Measurements from ENCODE around the gene GLIS2. TPM values are rescaled to one million over a fixed set of nuclear protein-coding genes. Genes with fewer than 3 reads are reported as not detected.

GLIS2 gene
- total RNA-seq, 1 experiment from 2014 or later, result 18.2 TPM

DNA sequence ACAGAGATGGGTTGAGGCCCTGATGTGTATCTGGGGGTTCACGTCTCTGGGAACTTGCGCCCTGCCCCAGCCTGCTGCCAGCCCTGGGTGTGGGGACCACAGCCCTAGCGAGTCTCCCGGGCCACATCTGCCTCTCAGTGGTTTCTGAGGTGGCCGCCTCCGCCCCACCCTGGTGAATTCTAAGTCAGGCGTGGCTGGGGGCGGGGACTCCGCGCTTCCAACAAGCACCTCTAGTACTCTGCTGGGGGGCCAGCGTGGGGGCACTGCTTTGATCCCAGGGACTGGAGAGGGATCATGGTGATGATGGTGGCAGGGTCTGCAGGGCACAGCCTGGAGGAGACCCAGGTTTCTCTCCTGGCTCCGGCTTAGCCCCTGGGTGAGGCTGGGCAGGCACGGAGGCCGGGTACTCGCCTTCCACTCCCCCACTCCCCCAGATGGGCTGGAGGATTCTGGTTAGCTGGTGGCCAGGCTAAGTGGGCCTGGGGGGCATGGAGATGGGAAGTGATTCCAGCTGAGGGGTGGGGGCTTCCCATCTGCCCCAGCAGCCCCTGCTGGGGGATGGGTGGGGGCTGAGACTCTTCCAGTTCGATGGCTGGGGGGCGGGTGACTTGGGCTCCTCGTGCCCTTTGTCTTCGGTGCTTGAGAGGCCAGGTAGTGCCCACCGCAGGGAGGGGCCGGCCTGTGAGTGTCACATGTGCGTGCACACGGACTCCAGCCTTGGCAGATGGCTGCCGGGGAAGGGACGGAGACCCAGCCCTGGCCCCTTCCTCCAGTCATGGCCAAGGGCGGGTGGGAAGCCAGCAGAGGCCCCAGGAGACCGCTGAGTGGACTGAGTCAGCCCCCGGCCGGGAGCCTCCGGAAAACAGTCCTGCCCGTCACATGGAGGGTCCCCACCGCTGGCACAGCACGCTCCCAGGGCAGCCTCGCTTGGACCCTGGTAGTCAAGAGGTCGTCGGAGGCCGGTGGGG, 3.9 kb downstream of the GLIS2 start:
- Histone ChIP-seq H3K27ac (ENCODE audit: low read depth, low read length) (no peak overlapping the region), H3K9ac (ENCODE audit: low read length) (0 out of 2 replicates have a peak overlapping the region, but pooled peaks have one; percentile 2), H3K9me2 (ENCODE audit: insufficient read depth) (no peaks in the 10 kb centered on the region), H3K4me1 (ENCODE audit: control insufficient read depth in 1 of 2, insufficient read depth in 2 of 2, low read length in 2 of 2) (peaks cover 28 to 61% of the 10 kb centered on the region in 2 experiments), H3K9me3 (ENCODE audit: control insufficient read depth in 1 of 2, insufficient read depth in 1 of 2, low read depth in 1 of 2, low read length in 2 of 2) (no peaks in the 10 kb centered on the region), H3K27me3 (ENCODE audit: insufficient read depth, low read length) (no peaks in the 10 kb centered on the region), H3K4me3 (replicated peaks in 1 of 2; ENCODE audit: low read depth in 1 of 2, low read length in 2 of 2) (no peak overlapping the region), H2AFZ (ENCODE audit: low read depth, low read length, poor library complexity, severe bottlenecking) (no peak overlapping the region), H3K79me2 (ENCODE audit: insufficient read depth, low read length) (peaks cover 84% of the 10 kb centered on the region), H3K36me3 (ENCODE audit: control insufficient read depth in 1 of 2, insufficient read depth in 2 of 2, low read length in 2 of 2) (no peaks in the 10 kb centered on the region), H4K20me1 (ENCODE audit: insufficient read depth) (no peaks in the 10 kb centered on the region; the same call in 1 of the 2 replicates), H3K4me2 (ENCODE audit: low read length) (peak overlapping the region; percentile 93)
- POLR2A ChIA-PET, result no interaction called here
- TF ChIP-seq SIN3A (IDR thresholded peaks at IDR 0.05; ENCODE audit: low read depth), result no peak
- TF ChIP-seq EZH2phosphoT487 (IDR thresholded peaks at IDR 0.05; ENCODE audit: borderline replicate concordance), result no peak
- TF ChIP-seq ZFX (IDR thresholded peaks at IDR 0.05), result no peak
- no peak for TF ChIP-seq EZH2 (IDR thresholded peaks at IDR 0.05)
- TF ChIP-seq ATF3 (IDR thresholded peaks at IDR 0.05), result no peak
- no peak for TF ChIP-seq YY1 (IDR thresholded peaks at IDR 0.05; ENCODE audit: extremely low read depth, insufficient replicate concordance, low read depth, low read length)
- TF ChIP-seq CEBPB (IDR thresholded peaks at IDR 0.05; ENCODE audit: low read depth), result no peak
- no peak for TF ChIP-seq ELF1 (IDR thresholded peaks at IDR 0.05; ENCODE audit: borderline replicate concordance, low read depth)
- no peak for TF ChIP-seq POLR2A (IDR thresholded peaks at IDR 0.05; ENCODE audit: borderline replicate concordance, extremely low read depth, insufficient read depth, insufficient read length)
- no peak for TF ChIP-seq SP1 (IDR thresholded peaks at IDR 0.05; ENCODE audit: low read depth)
- no peak for TF ChIP-seq CBX3 (IDR thresholded peaks at IDR 0.05; ENCODE audit: low read depth)
- TF ChIP-seq REST (IDR thresholded peaks at IDR 0.05; ENCODE audit: low read depth), result no peak
- TF ChIP-seq ZNF274 (IDR thresholded peaks at IDR 0.05; ENCODE audit: low read depth, low read length), result no peak
- ATAC-seq, result no peak
- intact Hi-C loops (cut with micrococcal nuclease), result no loop called here
- no peak for DNase-seq (ENCODE audit: low read depth, low spot score)
- no TSS peak for BruUV-seq (replicated peaks)
- RAD21 ChIA-PET (ENCODE audit: low non-redundant PET in 1 of 2, low total read pairs in 2 of 2, uncharacterized antibody in 2 of 2, unreplicated experiment in 2 of 2), result no interaction called here
- CTCF ChIA-PET, result interaction anchor here (0.7 kb wide), 1 partner anchor 529 kb away, joined by 3 read pairs; no protein-coding TSS in a partner anchor
